C4-2B (cell line): ENCODE results near the gene NRIP3.

Experiments
- ZFX ChIP-seq: fragments of 450-650 bp; IDR thresholded peaks from 2 replicates; pipeline ENCODE4 v1.6.1; 2017
- TF ChIP-seq, protein P1 (sequence below): fragments of 450-650 bp; conservative IDR thresholded peaks from 2 replicates; pipeline ENCODE4 v1.5.1; 2017; ENCODE audit warnings: mild to moderate bottlenecking

- TF ChIP-seq, protein P1, sequence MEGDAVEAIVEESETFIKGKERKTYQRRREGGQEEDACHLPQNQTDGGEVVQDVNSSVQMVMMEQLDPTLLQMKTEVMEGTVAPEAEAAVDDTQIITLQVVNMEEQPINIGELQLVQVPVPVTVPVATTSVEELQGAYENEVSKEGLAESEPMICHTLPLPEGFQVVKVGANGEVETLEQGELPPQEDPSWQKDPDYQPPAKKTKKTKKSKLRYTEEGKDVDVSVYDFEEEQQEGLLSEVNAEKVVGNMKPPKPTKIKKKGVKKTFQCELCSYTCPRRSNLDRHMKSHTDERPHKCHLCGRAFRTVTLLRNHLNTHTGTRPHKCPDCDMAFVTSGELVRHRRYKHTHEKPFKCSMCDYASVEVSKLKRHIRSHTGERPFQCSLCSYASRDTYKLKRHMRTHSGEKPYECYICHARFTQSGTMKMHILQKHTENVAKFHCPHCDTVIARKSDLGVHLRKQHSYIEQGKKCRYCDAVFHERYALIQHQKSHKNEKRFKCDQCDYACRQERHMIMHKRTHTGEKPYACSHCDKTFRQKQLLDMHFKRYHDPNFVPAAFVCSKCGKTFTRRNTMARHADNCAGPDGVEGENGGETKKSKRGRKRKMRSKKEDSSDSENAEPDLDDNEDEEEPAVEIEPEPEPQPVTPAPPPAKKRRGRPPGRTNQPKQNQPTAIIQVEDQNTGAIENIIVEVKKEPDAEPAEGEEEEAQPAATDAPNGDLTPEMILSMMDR = no peak
- no peak for TF ChIP-seq ZFX
Observed at GRCh38 chr11:9005087-9005486, 1.3 kb upstream of the NRIP3 start.
